ENCODE results near the gene WDR37.

Gene WDR37

DNA sequence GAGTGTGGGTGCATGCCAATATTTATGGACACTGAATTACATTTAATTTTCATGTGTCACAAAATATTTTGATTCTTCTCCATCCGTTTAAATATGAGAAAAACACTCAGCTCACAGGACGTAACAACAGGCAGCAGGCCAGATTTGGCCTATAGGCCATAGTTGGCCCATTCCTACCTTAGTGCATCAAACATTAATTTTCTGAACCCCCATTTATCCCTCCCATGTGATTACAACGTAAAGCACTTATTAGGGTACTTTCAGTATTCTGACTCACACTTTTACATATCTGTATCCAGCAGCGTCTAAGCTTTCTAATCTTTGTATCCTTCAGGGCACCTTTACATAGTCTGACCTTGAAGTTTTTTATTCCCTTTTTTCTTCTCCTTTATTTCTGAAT, 11.2 kb upstream of the WDR37 start:
- Histone ChIP-seq H4K20me1 (ENCODE audit: insufficient read depth, low read length) (no peaks in the 10 kb centered on the region), H3K27me3 (ENCODE audit: insufficient read depth, low read length) (no peaks in the 10 kb centered on the region), H3K27ac (ENCODE audit: low read depth, low read length, poor library complexity, severe bottlenecking) (peak overlapping the region; percentile 77), H2AFZ (ENCODE audit: low read length) (no peak overlapping the region), H3K9me2 (ENCODE audit: low read depth, low read length) (no peaks in the 10 kb centered on the region), H3K4me3 (ENCODE audit: low read depth, low read length, poor library complexity, severe bottlenecking) (peak overlapping the region; percentile 50), H3K9ac (ENCODE audit: low read length) (peak overlapping the region; percentile 62), H3K9me3 (ENCODE audit: low read length) (no peaks in the 10 kb centered on the region), H3F3A (ENCODE audit: insufficient read depth, low read length) (peaks cover 3% of the 10 kb centered on the region; the same call in 1 of the 2 replicates), H3K79me2 (ENCODE audit: insufficient read depth, low read length) (peaks cover 32% of the 10 kb centered on the region), H3K36me3 (ENCODE audit: insufficient read depth, low read length) (peaks cover 75% of the 10 kb centered on the region), H3K4me1 (ENCODE audit: insufficient read depth, low read length, severe bottlenecking) (peaks cover 38% of the 10 kb centered on the region), H3K4me2 (ENCODE audit: low read length) (peak overlapping the region; percentile 83)
- TF ChIP-seq EZH2 (IDR thresholded peaks at IDR 0.05; ENCODE audit: borderline replicate concordance, low read length), result no peak
- TF ChIP-seq, protein P1, sequence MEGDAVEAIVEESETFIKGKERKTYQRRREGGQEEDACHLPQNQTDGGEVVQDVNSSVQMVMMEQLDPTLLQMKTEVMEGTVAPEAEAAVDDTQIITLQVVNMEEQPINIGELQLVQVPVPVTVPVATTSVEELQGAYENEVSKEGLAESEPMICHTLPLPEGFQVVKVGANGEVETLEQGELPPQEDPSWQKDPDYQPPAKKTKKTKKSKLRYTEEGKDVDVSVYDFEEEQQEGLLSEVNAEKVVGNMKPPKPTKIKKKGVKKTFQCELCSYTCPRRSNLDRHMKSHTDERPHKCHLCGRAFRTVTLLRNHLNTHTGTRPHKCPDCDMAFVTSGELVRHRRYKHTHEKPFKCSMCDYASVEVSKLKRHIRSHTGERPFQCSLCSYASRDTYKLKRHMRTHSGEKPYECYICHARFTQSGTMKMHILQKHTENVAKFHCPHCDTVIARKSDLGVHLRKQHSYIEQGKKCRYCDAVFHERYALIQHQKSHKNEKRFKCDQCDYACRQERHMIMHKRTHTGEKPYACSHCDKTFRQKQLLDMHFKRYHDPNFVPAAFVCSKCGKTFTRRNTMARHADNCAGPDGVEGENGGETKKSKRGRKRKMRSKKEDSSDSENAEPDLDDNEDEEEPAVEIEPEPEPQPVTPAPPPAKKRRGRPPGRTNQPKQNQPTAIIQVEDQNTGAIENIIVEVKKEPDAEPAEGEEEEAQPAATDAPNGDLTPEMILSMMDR (IDR thresholded peaks at IDR 0.05; ENCODE audit: low read length), result no peak

DNA sequence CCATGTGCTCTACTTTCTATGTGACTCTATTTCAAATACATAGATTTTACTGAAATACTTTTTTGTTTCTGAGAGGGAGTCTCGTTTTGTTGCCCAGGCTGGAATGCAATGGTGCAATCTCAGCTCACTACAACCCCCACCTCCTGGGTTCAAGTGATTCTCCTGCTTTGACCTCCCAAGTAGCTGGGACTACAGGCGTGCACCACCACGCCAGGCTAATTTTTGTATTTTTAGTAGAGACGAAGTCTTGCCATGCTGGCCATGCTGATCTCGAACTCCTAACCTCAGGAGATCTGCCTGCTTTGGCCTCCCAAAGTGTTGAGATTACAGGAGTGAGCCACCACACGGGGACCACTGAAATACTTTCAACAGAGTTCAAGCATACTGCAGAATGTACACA, 10.8 kb upstream of the WDR37 start:
- Histone ChIP-seq H3K4me3 (ENCODE audit: low read depth, low read length, poor library complexity, severe bottlenecking) (peak overlapping the region; percentile 50), H2AFZ (ENCODE audit: low read length) (no peak overlapping the region), H3K4me2 (ENCODE audit: low read length) (peak overlapping the region; percentile 83), H3K27ac (ENCODE audit: low read depth, low read length, poor library complexity, severe bottlenecking) (peak overlapping the region; percentile 77), H3K36me3 (ENCODE audit: insufficient read depth, low read length) (peaks cover 70% of the 10 kb centered on the region), H3K4me1 (ENCODE audit: insufficient read depth, low read length, severe bottlenecking) (peaks cover 41% of the 10 kb centered on the region), H3K27me3 (ENCODE audit: insufficient read depth, low read length) (no peaks in the 10 kb centered on the region), H3K79me2 (ENCODE audit: insufficient read depth, low read length) (peaks cover 32% of the 10 kb centered on the region), H3K9me2 (ENCODE audit: low read depth, low read length) (no peaks in the 10 kb centered on the region), H3K9ac (ENCODE audit: low read length) (no peak overlapping the region), H3F3A (ENCODE audit: insufficient read depth, low read length) (peaks cover 6% of the 10 kb centered on the region; the same call in 1 of the 2 replicates), H3K9me3 (ENCODE audit: low read length) (no peaks in the 10 kb centered on the region), H4K20me1 (ENCODE audit: insufficient read depth, low read length) (no peaks in the 10 kb centered on the region)
- TF ChIP-seq EZH2 (IDR thresholded peaks at IDR 0.05; ENCODE audit: borderline replicate concordance, low read length), result no peak
- TF ChIP-seq, protein P1 (IDR thresholded peaks at IDR 0.05; ENCODE audit: low read length), result no peak

DNA sequence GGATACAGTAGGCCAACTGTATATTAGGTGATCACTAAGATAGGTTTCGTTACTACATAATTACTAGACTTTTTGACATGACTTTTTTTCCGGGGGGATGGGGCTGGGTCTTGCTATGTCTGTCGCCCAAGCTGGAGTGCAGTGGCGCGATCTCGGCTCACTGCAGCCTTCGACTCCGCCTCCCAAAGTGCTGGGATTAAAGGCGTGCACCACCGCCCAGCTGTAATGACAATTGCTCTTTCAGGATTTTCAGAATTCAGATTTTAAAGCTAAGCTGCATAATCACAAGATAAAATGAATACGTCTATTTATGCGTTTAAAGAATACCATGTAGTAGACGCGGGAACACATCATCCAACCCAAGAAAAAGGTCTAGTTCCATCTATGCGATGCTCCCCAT, 8.2 kb upstream of the WDR37 start:
- Histone ChIP-seq H3K4me2 (ENCODE audit: low read length) (peak overlapping the region; percentile 82), H3K9ac (ENCODE audit: low read length) (peak overlapping the region; percentile 94), H3K27ac (ENCODE audit: low read depth, low read length, poor library complexity, severe bottlenecking) (peak overlapping the region; percentile 94), H3K4me3 (ENCODE audit: low read depth, low read length, poor library complexity, severe bottlenecking) (peak overlapping the region; percentile 95), H3K79me2 (ENCODE audit: insufficient read depth, low read length) (peaks cover 40% of the 10 kb centered on the region), H3K9me2 (ENCODE audit: low read depth, low read length) (no peaks in the 10 kb centered on the region), H3K4me1 (ENCODE audit: insufficient read depth, low read length, severe bottlenecking) (peaks cover 53% of the 10 kb centered on the region), H3K36me3 (ENCODE audit: insufficient read depth, low read length) (peaks cover 69% of the 10 kb centered on the region), H2AFZ (ENCODE audit: low read length) (no peak overlapping the region), H4K20me1 (ENCODE audit: insufficient read depth, low read length) (no peaks in the 10 kb centered on the region), H3F3A (ENCODE audit: insufficient read depth, low read length) (peaks cover 8% of the 10 kb centered on the region; the same call in 1 of the 2 replicates), H3K9me3 (ENCODE audit: low read length) (no peaks in the 10 kb centered on the region), H3K27me3 (ENCODE audit: insufficient read depth, low read length) (no peaks in the 10 kb centered on the region)
- no peak for TF ChIP-seq EZH2 (IDR thresholded peaks at IDR 0.05; ENCODE audit: borderline replicate concordance, low read length)
- TF ChIP-seq, protein P1 (IDR thresholded peaks at IDR 0.05; ENCODE audit: low read length), result no peak

Measured in OCI-LY1 (cell line).